NCI-H774 (cell line): ENCODE measurements around the gene MFSD11.
"Not testable (repeated sequence)": the region's sequence is repeated elsewhere in the genome, so short reads cannot be mapped to it uniquely, and the experiment has no call there.

Experiments
- DNase-seq: peaks from one replicate; lab custom pipeline; 2025; lab: John Stamatoyannopoulos, UW

Gene MFSD11

GRCh38 chr17:76726776-76727718, 10.9 kb upstream of the MFSD11 start, which contains the start of gene METTL23:
TSS of gene METTL23 (plus strand) at chr17:76726839. CDS start at chr17:76729711, 2,872 bp downstream.
- DNase-seq: peak; percentile 78

DNA sequence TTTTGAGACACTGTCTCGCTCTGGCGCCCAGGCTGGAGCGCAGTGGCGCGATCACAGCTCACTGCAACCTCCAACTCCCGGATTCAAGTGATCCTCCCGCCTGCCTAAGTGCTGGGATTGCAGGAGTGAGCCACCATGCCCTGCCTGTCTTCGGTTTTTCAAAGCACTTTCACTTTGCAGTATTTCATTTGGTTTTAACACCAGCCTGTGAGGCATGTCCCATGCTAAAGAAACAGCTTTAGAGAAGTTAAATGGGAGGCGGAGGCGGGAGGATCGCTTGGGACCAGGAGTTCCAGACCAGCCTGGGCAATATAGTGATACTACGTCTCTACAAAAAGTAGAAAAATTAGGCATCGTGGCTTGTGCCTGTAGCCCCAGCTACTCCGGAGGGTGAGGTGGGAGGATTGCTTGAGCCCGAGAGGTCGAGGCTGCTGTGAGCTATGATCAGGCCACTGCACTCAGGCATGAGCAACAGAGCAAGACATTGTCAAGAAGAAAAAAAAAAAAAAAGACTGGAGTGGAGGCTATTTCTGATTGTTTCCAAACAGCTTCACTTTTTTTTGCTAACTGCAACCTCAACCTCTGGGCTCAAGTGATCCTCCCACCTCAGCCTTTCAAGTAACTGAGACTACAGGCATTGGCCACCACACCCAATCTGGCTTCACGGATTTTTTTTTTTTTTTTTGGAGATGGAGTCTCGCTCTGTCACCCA, 10.0 kb upstream of the MFSD11 start:
- DNase-seq: no peak

DNA sequence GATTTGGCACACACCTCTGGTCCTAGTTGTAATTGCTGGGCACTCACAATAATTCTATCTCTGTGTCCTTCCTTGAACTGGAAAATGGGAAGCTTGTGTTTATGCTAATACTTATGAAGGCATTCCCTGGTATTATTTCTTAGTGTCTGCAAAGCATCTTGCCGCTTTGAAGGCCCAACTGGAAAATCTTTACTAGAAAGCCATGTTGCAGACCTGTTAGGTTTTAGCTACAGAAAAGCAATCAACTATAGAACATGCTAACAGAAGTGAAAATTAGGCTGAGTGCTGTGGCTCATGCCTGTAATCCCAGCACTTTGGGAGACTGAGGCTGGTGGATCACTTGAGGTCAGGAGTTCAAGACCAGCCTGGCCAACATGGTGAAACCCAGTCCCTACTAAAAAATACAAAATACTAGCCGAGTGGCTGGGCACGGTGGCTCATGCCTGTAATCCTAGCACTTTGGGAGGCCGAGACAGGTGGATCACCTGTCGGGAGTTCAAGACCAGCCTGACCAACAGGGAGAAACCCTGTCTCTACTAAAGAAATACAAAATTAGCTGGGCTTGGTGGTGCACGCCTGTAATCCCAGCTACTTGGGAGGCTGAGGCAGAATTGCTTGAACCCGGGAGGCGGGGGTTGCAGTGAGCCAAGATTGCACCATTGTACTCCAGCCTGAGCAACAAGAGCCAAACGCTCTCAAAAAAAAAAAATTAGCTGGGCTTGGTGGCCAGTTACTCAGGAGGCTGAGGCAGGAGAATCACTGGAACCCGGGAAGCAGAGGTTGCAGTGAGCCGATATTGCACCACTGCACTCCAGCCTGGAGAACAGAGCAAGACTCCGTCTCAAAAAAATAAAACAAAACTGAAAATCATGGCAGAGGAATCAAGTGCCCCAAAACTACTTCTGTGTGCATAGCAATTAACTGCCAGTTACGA, 5.9 kb upstream of the MFSD11 start:
- DNase-seq: not testable (repeated sequence)

DNA sequence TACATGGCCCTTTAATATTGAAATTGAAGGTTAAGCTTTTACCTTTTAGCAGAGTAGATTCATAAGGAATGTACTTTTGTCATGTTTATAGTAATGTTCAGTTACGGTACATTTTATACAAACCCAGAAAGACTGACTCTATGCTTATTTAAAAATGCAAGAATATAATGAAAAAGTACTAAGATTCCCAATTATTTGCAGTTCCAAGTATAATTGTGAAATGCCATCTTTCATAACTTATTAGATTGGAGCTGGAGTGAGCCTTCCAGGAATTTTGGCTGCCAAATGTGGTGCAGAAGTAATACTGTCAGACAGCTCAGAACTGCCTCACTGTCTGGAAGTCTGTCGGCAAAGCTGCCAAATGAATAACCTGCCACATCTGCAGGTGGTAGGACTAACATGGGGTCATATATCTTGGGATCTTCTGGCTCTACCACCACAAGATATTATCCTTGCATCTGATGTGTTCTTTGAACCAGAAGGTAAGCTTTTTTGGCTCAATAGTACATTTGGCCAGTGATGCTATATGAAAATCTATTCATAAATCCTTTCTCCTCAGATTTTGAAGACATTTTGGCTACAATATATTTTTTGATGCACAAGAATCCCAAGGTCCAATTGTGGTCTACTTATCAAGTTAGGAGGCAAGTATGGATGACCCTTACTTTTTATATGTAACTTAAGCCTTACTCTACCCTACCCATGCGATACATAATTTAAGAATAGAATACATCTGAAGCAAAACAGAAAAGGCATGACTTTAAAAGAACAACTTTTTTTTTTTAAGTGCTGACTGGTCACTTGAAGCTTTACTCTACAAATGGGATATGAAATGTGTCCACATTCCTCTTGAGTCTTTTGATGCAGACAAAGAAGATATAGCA, 4.9 kb upstream of the MFSD11 start:
- DNase-seq: no peak

GRCh38 chr17:76733618-76733957, 4.3 kb upstream of the MFSD11 start:
- DNase-seq: no peak

GRCh38 chr17:76734080-76734840, 3.7 kb upstream of the MFSD11 start:
- no peak for DNase-seq

DNA sequence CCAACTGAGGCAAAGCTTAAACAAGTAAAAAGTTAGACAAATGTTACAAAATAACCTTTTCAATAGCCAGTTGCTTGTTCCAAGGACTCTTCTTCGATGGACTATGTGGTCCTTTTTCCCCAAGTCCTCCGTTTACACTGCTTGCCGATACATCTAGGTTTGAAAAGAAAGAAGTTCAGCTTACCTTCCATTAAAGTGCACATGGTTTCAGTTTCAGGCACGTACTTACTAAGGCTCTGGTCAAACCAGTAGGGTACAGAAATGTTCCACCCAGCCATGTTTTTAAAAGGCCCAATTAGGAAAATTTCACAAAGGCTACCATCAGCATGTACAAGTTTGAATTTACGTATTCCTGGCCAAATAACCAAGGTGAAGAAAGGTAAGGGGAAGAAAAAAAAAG, 2.9 kb upstream of the MFSD11 start:
- no peak for DNase-seq

DNA sequence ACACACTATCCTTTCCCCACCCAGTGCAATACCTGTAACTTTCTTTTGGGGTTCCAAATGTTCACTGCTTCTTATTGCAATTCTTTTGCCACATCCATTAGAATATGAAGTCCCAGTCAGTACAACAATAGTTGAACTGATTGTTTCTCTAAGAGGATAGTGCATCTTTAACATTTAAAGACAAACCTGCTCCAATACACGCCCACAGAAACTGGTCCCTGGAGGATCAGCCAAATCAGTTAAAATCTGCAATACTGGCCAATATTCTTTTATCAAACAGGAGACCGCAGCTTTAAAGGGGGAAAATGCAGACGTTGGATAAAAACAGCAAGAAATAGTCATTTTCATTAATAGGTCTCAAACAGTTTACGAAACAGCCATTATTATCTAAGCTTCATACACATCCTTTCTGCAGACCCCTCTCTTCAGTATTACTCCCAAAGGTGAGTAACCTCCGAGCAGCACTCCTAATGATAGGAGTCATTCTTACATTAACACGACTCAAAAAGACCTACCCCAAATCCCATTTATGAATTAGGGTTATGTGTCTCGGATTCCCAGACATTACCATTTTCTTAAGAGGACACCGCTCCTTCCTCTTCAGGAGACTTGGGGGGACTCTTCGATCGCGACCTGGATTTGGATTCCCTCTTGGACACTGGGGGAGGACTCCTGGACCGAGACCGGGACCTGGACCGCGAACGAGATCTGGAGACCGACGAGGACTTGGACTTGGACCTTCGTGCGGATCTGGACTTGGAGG, 2.2 kb upstream of the MFSD11 start:
- no peak for DNase-seq

- DNase-seq: peak; percentile 69
Observed at GRCh38 chr17:76736349-76737081, 1.4 kb upstream of the MFSD11 start.

DNA sequence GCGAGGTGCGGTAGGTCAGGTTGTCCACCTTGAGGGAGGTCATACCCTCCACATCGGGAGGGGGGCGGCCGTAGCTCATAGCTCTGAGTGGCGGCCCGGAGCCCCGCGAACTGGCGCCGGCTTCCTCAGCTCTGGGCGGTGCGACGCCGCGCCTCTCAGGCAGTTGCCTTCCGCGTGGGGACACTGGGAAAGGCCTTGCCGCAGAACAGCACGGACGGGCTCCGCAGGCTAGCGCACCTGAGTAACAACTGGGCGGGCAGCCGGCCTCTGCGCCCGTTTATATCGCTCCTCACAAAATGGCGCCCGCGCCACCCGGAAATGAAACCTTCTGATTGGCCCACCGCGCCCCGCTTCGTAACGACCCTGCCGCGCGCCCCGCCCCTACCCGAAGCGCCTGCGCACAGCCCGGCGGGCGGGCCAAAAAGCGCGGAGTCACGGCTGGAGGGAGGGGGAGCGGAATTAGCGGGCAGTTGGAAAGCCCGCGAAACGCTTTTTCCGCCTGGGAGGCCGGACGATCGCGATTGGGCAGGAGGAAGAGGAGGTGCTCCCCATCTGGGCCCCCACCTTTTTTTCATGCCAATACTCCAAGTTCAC, 740 bp upstream of the MFSD11 start, which contains the start of gene SRSF2:
SRSF2 (minus strand) TSS at position 250 of the 594 bp plus-strand sequence; CDS start at position 79, 171 bp downstream.
- DNase-seq: peak; percentile 100

DNA sequence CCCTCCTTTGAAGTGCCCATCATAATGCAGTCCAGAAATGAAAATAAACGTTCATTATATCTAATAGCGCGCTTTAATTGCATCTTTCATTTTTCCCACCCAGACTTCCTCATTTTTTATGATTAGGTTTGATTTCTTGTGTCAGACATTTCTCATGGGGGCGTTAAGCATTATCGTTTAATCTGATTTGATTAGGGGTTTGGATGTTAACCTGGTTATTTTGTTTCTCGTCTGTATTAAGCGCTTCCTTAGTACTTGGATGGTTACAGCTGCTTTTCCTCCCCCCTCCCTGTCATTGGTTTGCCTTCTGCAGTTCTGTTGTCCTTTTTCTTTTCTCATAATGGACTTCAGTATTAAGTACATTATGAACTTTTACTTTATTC, 540 bp downstream of the MFSD11 start:
- DNase-seq: no peak

- DNase-seq: not testable (repeated sequence)
Observed at GRCh38 chr17:76739568-76740115, 1.7 kb downstream of the MFSD11 start.

GRCh38 chr17:76740329-76741118, 2.6 kb downstream of the MFSD11 start:
- DNase-seq: no peak

DNA sequence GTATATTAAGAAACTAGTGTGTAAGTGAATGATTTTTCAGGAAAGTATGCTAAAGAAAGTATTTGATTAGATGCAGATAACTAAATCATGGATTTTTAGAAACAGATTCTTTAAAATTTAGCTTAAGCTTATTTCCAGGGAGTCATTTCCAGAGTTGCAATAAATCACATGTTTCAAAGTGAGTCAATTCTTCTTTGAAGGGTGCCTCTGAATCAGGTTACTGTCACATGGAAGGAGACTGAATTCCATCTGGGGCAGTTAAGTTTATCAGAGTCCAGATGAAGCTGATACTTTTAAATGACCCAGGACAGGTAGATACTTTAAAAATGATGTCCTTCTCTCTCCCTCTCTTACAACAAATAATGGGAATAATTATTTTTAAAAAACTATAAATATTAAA, 5.0 kb downstream of the MFSD11 start:
- no peak for DNase-seq

DNA sequence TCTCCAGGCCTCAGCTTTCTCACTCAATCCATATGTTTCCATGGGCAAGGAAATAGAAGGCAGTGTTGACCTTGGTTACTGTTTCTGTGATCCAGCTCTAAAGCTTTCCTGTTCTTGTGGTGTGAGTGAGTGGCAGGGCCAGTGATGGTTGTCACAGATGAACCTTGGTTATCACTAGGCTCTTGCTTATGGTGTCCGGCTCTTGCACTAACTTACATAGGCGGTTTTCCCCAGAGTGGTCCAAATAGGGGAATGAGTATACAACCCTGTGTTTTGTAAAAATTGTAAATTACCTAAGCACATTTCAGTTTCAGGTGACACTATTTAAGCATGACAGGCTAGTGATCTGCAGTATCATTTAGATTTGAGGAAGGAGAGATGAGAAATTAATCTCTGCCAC, 6.8 kb downstream of the MFSD11 start:
- no peak for DNase-seq

- DNase-seq: not testable (repeated sequence)
Observed at GRCh38 chr17:76745785-76746184, 7.9 kb downstream of the MFSD11 start.

GRCh38 chr17:76747716-76748363, 9.9 kb downstream of the MFSD11 start:
- no peak for DNase-seq
